Cardiac fibroblast (primary cell): ENCODE measurements around the gene ENGASE.

Experiments used
- DNase-seq, 2 donors: peaks; one replicate each; pipeline versions ENCODE4 v3.0.0 to v3.0.0-alpha.2; 2010; ENCODE audit warnings: low read depth in 2 of 2
- H3K4me3 ChIP-seq, 2 donors: replicated peaks in 1 of 2; 1 replicate in 1 of 2; 2 replicates in 1 of 2; pipeline ENCODE4 v1.5.1; 2011; ENCODE audit warnings: low read depth in 2 of 2, low read length in 2 of 2, mild to moderate bottlenecking in 2 of 2, moderate library complexity in 1 of 2
- TF ChIP-seq, protein P1 (sequence below): IDR thresholded peaks from one replicate; pipeline ENCODE4 v1.5.1; 2011; ENCODE audit warnings: low read depth, mild to moderate bottlenecking, low read length, inconsistent platforms

The ENGASE gene

DNA sequence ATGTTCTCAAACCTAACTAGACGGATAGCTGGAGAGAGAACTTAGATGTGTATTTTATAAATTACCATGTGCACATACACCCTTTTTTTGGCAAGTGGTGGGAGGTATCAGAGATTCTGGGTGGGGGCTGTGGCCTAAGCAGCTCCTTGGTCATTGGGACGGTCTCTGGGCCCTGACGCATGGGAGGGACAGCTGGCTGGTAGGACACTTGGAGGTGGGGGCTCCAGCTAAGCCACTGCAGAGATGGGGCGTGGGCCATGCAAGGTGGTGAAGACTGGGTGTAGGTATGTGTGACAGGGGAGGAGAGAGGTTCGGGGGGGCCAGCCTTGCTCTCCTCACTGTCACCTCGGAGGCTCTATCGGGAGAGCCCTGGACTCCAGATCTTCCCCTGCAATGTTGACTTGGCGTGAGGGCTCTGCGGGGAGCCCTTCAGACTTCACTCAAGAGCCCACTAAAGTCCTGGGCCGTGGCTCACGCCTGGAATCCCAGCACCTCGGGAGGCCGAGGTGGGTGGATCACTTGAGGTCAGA, 33.5 kb upstream of the ENGASE start:
- no peak for DNase-seq
- TF ChIP-seq, protein P1, sequence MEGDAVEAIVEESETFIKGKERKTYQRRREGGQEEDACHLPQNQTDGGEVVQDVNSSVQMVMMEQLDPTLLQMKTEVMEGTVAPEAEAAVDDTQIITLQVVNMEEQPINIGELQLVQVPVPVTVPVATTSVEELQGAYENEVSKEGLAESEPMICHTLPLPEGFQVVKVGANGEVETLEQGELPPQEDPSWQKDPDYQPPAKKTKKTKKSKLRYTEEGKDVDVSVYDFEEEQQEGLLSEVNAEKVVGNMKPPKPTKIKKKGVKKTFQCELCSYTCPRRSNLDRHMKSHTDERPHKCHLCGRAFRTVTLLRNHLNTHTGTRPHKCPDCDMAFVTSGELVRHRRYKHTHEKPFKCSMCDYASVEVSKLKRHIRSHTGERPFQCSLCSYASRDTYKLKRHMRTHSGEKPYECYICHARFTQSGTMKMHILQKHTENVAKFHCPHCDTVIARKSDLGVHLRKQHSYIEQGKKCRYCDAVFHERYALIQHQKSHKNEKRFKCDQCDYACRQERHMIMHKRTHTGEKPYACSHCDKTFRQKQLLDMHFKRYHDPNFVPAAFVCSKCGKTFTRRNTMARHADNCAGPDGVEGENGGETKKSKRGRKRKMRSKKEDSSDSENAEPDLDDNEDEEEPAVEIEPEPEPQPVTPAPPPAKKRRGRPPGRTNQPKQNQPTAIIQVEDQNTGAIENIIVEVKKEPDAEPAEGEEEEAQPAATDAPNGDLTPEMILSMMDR = no peak
- H3K4me3 ChIP-seq = no peak overlapping the region

DNA sequence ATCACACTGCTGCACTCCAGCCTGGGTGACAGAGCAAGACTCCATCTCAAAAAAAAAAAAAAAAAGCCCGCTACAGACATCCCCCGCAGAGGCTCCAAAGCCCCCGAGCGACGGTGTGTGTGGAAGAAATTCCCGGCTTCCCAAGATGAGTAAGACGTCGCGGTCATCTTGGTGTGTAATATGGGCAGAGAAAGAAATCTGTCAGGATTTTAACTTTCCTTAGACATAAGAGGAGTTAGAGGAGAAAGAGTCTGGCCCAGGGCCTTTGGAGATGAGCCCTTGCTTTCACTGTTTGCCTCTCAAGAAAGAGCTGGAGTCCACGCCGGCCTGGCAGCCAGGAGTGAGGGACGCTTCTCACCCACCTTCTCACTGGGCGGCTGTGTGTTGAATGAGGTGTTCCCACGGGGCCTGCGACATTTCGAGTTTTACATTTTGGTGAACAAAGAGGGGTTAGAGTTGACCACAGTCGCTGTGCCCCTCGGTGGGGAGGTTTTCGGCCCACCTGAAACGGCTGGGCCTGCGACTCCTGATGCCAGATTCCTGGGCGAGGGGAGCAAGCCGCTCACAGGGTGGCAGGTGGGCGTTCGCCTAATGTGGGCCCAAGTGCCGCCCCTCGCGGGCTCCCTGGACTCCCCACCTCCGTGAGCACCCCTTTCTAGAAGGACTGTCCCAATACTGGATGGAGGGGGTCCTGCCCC, 32.8 kb upstream of the ENGASE start:
- TF ChIP-seq, protein P1 = no peak
- no peak overlapping the region for H3K4me3 ChIP-seq
- no peak for DNase-seq

DNA sequence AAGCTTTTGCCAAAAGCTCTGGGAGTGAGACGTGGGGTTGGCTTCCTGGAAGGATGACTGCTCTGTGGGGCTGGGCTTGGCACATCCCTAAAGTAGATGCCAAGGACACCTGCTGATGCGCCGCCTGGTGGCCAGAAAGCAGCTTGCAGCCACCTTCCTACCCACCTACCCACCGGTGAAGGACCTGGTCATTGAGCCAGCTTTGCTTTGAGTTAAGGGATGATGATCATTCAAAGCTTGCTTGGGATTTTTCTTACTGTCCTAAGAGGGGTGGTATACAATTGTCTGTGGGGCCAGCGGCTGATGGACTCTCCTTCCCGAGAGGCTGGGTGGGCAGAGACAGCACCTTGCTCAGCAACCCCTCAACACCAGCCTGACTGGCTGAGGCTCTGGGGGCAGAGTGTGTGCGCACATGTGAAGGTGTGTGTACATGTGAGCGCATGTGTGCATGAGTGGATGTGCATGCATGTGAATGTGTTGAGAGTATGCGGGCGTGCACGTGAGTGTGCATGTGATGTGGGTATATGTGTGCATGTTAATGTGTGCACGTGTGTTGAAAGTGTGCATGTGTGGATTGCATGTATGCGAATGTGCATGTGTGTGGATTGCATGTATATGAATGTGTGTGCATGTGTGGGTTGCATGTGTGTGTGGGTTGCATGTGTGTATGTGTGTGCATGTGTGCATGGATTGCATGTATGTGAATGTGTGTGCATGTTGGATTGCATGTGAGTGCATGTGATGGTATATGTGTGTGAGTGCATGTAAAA, 32.0 kb upstream of the ENGASE start:
- DNase-seq = peak; percentile 78 to 79
- TF ChIP-seq, protein P1 = peak; percentile 95
- H3K4me3 ChIP-seq = no peak overlapping the region

DNA sequence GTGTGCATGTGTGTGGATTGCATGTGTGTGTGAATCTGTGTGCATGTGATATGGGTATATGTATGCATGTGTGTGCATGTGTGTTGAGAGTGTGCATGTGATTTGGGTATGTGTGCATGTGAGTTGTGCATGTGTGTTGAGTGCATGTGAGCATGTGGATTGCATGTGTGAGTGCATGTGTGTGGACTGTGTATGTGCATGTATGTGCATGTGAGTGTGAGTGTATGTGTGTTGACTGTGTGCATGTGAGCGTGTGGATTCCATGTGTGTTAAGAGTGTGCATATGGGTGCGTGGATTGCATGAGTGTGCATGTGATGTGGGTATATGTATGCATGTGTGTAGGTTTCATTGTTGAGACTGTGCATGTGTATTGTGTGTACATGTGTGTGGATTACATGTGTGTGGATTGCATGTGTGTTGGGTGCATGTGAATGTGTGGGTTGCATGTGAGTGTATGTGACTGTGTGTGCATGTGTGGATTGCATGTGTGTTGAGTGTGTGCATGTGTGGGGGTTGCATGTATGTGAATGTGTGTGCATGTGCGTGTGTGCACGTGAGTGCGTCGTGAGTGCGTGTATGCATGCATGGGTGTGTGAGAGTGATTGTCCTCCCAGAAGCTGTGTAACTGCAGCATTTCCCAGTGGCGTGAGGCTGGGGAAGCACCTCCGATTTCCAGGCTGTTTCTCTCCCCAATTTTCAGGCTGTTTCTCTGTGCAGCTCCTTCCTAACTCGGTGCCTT, 31.3 kb upstream of the ENGASE start:
- no peak for DNase-seq
- H3K4me3 ChIP-seq = no peak overlapping the region
- TF ChIP-seq, protein P1 = no peak

DNA sequence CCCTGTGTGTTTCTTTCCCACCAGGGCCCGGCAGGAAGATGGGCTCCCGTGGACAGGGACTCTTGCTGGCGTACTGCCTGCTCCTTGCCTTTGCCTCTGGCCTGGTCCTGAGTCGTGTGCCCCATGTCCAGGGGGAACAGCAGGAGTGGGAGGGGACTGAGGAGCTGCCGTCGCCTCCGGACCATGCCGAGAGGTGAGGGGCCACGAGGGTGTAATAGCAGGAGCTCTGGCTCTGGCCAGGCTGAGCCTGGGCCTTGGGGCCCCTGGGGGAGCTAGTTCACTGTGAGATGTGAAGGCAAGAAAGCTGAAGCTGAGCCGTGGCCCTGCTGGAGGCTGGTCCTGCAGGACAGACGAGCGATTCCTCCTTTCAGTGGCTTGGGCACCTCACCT, 30.7 kb upstream of the ENGASE start:
- H3K4me3 ChIP-seq = no peak overlapping the region
- TF ChIP-seq, protein P1 = no peak
- no peak for DNase-seq

DNA sequence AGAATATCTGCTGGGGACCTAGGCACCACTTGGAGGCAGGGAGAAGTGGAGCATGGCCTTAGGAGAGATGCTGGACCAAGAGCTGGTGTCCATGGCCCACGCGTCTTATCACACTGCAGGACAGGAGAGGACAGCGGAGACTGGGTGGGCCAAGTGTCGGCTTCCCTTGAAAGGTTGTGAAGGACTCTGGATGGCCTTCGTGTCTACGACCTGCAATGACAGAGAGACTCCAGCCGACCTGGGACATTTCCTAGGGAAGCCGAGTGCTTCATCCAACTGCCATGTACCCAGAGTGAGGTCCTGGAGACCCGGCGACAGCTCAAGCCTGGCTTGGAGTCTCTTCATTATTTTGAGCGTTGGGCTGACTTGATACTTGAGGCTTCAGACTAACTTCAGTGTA, 30.2 kb upstream of the ENGASE start:
- DNase-seq = no peak
- TF ChIP-seq, protein P1 = no peak

More for the DNA sequence above, 30.2 kb upstream of the ENGASE start:
- H3K4me3 ChIP-seq = no peak overlapping the region
